Measurements from ENCODE around the gene FBXL20.
A peak's percentile ranks its signal among the peaks of the same experiment; 100 is the strongest.

FBXL20 gene

GRCh38 chr17:39244600-39245570 lies 156.5 kb downstream of the FBXL20 start:
- DNase-seq: peak; percentile 92

GRCh38 chr17:39244016-39244599 lies 157.3 kb downstream of the FBXL20 start:
- DNase-seq: no peak

GRCh38 chr17:39243155-39243554 lies 158.3 kb downstream of the FBXL20 start:
- no peak for DNase-seq

- DNase-seq: no peak
Observed at GRCh38 chr17:39240631-39241030, 160.8 kb downstream of the FBXL20 start.

- peak; percentile 67 for DNase-seq
Observed at GRCh38 chr17:39239640-39240314, 161.6 kb downstream of the FBXL20 start.

GRCh38 chr17:39238311-39238972 lies 163.0 kb downstream of the FBXL20 start:
- DNase-seq: peak; percentile 80

- DNase-seq: no peak
Observed at GRCh38 chr17:39237586-39237985, 163.8 kb downstream of the FBXL20 start.

- DNase-seq: no peak
Observed at GRCh38 chr17:39236981-39237441, 164.4 kb downstream of the FBXL20 start.

- no peak for DNase-seq
Observed at GRCh38 chr17:39236450-39236927, 164.9 kb downstream of the FBXL20 start.

- peak; percentile 89 for DNase-seq
Observed at GRCh38 chr17:39235555-39236449, 165.6 kb downstream of the FBXL20 start.

- DNase-seq: peak; percentile 57
Observed at GRCh38 chr17:39231591-39232551, 169.6 kb downstream of the FBXL20 start.

GRCh38 chr17:39231091-39231561 lies 170.3 kb downstream of the FBXL20 start:
- DNase-seq: no peak

GRCh38 chr17:39230361-39230760 lies 171.1 kb downstream of the FBXL20 start:
- no peak for DNase-seq

- no peak for DNase-seq
Observed at GRCh38 chr17:39229274-39229913, 172.0 kb downstream of the FBXL20 start.

- DNase-seq: no peak
Observed at GRCh38 chr17:39227364-39227919, 174.0 kb downstream of the FBXL20 start.

- DNase-seq: peak; percentile 58
Observed at GRCh38 chr17:39225959-39226683, 175.3 kb downstream of the FBXL20 start.

GRCh38 chr17:39225308-39225958 lies 176.0 kb downstream of the FBXL20 start, which contains the start of gene STAC2:
Gene STAC2 (minus strand): TSS chr17:39225945. CDS start chr17:39225502, 443 bp downstream.
- DNase-seq: no peak

- no peak for DNase-seq
Observed at GRCh38 chr17:39224778-39225307, 176.6 kb downstream of the FBXL20 start.

Data from hematopoietic multipotent progenitor cell treated with erythropoietin and hydrocortisone succinate and interleukin-3 and kit ligand, for 6 days (in vitro differentiated cells).